ENCODE results near the gene NPW.
"Not testable (repeated sequence)": the region's sequence is repeated elsewhere in the genome, so short reads cannot be mapped to it uniquely, and the experiment has no call there.

The NPW gene

GRCh38 chr16:2032285-2033056 lies 12.9 kb downstream of the NPW start:
- no peaks in the 10 kb centered on the region for H3K79me2 ChIP-seq (ENCODE audit: low read length)

GRCh38 chr16:2033057-2033908 lies 13.7 kb downstream of the NPW start:
- peaks cover 9% of the 10 kb centered on the region for H3K4me1 ChIP-seq (ENCODE audit: low read length)
- no peaks in the 10 kb centered on the region for H3K79me2 ChIP-seq (ENCODE audit: low read length)
- no peak overlapping the region for H3K27ac ChIP-seq (ENCODE audit: low read length)
- no peaks in the 10 kb centered on the region for H3K9me3 ChIP-seq (ENCODE audit: insufficient read depth, low read length)
- H3K4me2 ChIP-seq (ENCODE audit: low read length) = no peak overlapping the region
- H3K4me3 ChIP-seq (ENCODE audit: low read length) = no peak overlapping the region
- no peaks in the 10 kb centered on the region for H3K36me3 ChIP-seq (replicated peaks; ENCODE audit: low read depth, low read length)
- H2AFZ ChIP-seq (ENCODE audit: low read depth, low read length) = no peak overlapping the region
- TF ChIP-seq CTCF (IDR thresholded peaks at IDR 0.05; ENCODE audit: low read depth, low read length) = no peak
- TF ChIP-seq EZH2phosphoT487 (IDR thresholded peaks at IDR 0.05; ENCODE audit: low read depth) = no peak
- H3K9ac ChIP-seq (ENCODE audit: low read length) = no peak overlapping the region
- H3K27me3 ChIP-seq (ENCODE audit: low read depth, low read length) = peaks cover 6% of the 10 kb centered on the region
- no peaks in the 10 kb centered on the region for H4K20me1 ChIP-seq (ENCODE audit: insufficient read depth, low read length)

More at GRCh38 chr16:2032285-2033056, 12.9 kb downstream of the NPW start:
- no peak overlapping the region for H3K27ac ChIP-seq (ENCODE audit: low read length)
- peaks cover 9% of the 10 kb centered on the region for H3K4me1 ChIP-seq (ENCODE audit: low read length)
- no peaks in the 10 kb centered on the region for H4K20me1 ChIP-seq (ENCODE audit: insufficient read depth, low read length)
- no peaks in the 10 kb centered on the region for H3K36me3 ChIP-seq (replicated peaks; ENCODE audit: low read depth, low read length)
- peaks cover 14% of the 10 kb centered on the region for H3K27me3 ChIP-seq (ENCODE audit: low read depth, low read length)
- no peak overlapping the region for H3K4me3 ChIP-seq (ENCODE audit: low read length)
- no peak overlapping the region for H2AFZ ChIP-seq (ENCODE audit: low read depth, low read length)
- no peak overlapping the region for H3K9ac ChIP-seq (ENCODE audit: low read length)
- TF ChIP-seq EZH2phosphoT487 (IDR thresholded peaks at IDR 0.05; ENCODE audit: low read depth) = no peak
- no peak for TF ChIP-seq CTCF (IDR thresholded peaks at IDR 0.05; ENCODE audit: low read depth, low read length)
- no peaks in the 10 kb centered on the region for H3K9me3 ChIP-seq (ENCODE audit: insufficient read depth, low read length)
- H3K4me2 ChIP-seq (ENCODE audit: low read length) = peak overlapping the region; percentile 7; the same call in 1 of the 2 replicates

GRCh38 chr16:2033909-2034695 lies 14.5 kb downstream of the NPW start:
- H3K4me3 ChIP-seq (ENCODE audit: low read length); H3K27me3 ChIP-seq (ENCODE audit: low read depth, low read length); H3K36me3 ChIP-seq (replicated peaks; ENCODE audit: low read depth, low read length); H3K4me2 ChIP-seq (ENCODE audit: low read length); H4K20me1 ChIP-seq (ENCODE audit: insufficient read depth, low read length); H3K79me2 ChIP-seq (ENCODE audit: low read length); H3K27ac ChIP-seq (ENCODE audit: low read length); H3K9ac ChIP-seq (ENCODE audit: low read length); H2AFZ ChIP-seq (ENCODE audit: low read depth, low read length); H3K9me3 ChIP-seq (ENCODE audit: insufficient read depth, low read length); H3K4me1 ChIP-seq (ENCODE audit: low read length): not testable (repeated sequence)

GRCh38 chr16:2034696-2035430 lies 15.3 kb downstream of the NPW start:
- H4K20me1 ChIP-seq (ENCODE audit: insufficient read depth, low read length) = no peaks in the 10 kb centered on the region
- H3K79me2 ChIP-seq (ENCODE audit: low read length) = no peaks in the 10 kb centered on the region
- H3K4me3 ChIP-seq (ENCODE audit: low read length) = no peak overlapping the region
- H3K4me2 ChIP-seq (ENCODE audit: low read length) = no peak overlapping the region
- no peaks in the 10 kb centered on the region for H3K27me3 ChIP-seq (ENCODE audit: low read depth, low read length)
- H3K9me3 ChIP-seq (ENCODE audit: insufficient read depth, low read length) = no peaks in the 10 kb centered on the region
- no peak overlapping the region for H3K27ac ChIP-seq (ENCODE audit: low read length)
- peaks cover 9% of the 10 kb centered on the region for H3K4me1 ChIP-seq (ENCODE audit: low read length)
- H2AFZ ChIP-seq (ENCODE audit: low read depth, low read length) = no peak overlapping the region
- no peak for TF ChIP-seq EZH2phosphoT487 (IDR thresholded peaks at IDR 0.05; ENCODE audit: low read depth)
- no peak for TF ChIP-seq CTCF (IDR thresholded peaks at IDR 0.05; ENCODE audit: low read depth, low read length)
- no peaks in the 10 kb centered on the region for H3K36me3 ChIP-seq (replicated peaks; ENCODE audit: low read depth, low read length)
- H3K9ac ChIP-seq (ENCODE audit: low read length) = no peak overlapping the region
